GM21390 (cell line): ENCODE data around the gene PHF1.

Experiments
- ATAC-seq: cut with Tn5 transposase; IDR thresholded peaks from one replicate; pipeline ENCODE4 v1.9.1; 2021; ENCODE audit not compliant: unreplicated experiment

The PHF1 gene

DNA sequence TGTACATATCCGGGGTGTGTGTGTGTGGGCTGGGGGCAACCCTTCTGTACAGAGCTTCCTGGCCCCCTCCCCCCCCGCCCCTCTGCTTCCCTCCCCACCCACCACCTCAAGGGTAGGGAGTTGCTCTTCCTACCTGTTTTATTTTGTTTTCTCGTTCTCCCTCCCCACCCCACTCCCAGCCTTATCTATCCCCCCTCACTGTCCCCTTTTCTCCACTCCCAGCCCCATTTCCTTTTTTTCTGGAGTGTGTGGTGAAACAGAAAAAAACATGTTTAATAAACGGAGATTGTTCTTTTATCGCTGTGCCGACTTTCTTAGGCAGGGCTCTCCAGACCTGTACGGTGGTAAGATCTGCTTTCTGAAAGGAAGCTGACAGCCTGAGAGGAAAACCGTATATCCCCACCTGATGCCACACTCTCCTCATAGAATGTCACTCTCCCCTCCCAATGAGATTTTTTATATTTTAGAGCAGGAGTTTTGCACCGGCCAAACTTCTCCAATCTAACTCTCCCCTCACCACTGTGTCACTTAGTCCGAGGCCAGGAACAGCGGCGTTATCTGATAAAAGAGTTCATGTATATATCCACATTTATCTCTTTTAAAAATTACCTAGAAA lies 42.7 kb downstream of the PHF1 start:
- no peak for ATAC-seq

DNA sequence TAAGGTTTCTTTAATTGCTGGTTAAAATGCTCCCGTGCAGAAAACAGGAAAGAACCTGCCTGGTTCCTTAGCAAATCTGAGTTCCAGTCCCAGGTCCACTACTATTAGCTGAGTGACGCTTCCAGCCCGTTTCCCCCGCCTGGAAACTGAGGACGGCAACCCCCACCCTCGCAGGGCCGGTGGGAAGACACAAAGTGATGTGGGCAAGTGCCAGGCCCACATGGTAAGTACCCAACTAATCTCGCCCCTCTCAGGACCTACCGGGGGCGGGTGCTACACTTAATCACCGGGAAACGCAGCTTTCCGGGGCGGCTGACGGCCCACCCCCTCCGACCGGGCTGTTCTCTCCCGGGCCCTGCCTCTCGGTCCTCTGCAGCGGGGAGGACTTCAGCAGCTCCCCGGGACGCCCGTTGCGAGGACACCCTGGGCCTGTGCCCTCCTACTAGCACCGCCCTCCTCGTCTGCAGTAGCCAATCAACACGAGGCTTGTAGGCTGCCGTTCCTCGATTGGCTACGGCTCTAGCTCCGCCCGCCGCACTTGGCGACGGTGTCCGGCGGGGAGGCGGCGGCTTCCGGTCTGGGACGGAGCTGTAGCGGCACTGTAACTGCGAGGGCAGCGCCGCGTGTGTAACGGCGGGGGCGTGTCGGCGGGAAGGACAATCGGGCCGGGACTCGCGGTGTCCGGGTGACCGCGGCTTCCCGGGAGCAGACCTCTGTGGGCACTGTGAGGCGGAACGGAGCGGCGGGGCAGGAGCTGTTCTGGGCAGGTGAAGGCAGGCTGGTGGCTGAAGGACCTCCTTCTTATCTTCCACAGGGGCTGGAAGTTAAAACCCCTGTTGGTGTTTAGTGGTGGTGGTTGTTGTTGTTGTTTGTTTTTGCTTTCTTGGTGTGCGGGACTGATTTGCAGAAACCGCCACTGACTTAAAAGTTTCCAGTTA lies 43.5 kb downstream of the PHF1 start, which contains the start of gene ZBTB9:
TSS of gene ZBTB9 (plus strand) at position 568 of the 938 bp plus-strand sequence. CDS start 525 bp downstream, outside the sequence.
- ATAC-seq, result peak; percentile 96

DNA sequence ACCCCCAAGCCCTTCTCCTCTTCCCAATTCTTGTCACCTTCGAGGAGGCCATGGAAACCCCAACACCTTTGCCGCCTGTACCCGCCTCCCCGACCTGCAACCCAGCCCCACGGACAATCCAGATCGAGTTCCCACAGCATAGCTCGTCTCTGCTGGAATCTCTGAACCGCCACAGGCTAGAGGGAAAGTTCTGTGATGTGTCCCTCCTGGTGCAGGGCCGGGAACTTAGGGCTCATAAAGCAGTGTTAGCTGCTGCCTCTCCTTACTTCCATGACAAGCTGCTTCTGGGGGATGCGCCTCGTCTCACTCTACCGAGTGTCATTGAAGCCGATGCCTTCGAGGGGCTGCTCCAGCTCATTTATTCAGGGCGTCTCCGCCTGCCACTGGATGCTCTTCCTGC lies 44.2 kb downstream of the PHF1 start:
- no peak for ATAC-seq

DNA sequence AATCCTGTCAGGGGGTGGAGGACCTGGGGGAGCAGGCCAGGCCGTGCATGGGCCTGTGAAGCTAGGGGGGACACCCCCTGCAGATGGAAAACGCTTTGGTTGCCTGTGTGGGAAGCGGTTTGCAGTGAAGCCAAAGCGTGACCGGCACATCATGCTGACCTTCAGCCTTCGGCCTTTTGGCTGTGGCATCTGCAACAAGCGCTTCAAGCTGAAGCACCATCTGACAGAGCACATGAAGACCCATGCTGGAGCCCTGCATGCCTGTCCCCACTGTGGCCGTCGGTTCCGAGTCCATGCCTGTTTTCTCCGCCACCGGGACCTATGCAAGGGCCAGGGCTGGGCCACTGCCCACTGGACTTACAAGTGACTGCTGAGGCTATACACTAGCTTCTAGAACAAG lies 45.3 kb downstream of the PHF1 start:
- no peak for ATAC-seq

DNA sequence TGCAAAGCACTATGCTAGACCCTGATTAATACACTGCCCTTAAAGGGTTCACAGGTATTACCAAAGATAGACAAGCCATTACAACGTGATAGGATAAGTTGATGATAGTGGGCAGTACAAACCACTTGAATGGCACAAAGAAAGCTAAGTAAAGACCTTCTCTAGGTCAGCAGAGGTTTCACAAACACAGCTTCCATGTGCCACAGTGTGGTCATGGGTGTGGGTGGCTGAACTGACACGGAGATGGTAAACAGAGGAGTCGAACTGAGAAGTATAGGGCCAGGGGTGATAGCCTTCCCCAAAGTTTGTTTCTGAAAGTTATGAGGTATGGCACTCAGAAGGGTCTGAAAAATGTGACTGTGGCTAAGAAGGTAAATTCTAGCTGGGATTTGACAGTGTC lies 47.9 kb downstream of the PHF1 start:
- no peak for ATAC-seq

DNA sequence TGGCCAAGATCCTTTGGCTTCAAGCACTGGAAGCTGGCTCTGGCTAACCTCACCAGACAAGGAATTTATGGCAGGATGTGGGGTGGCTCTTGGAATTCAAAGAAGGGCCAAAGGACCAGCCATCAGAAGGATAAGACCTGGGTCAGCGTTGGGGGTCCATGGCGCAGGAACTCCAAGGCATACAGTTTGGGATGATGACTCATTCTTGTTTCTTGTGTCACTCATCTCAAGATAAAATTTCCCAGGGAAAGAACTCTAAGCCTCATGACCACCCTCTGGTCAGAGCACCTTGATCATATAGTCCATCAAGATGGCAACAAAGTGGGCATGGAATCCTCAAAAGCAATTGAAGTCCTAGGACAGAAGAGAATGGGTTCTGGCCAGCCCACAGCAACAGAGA lies 48.4 kb downstream of the PHF1 start:
- no peak for ATAC-seq
